Measurements from ENCODE around the gene MRPL42.

MRPL42 gene

DNA sequence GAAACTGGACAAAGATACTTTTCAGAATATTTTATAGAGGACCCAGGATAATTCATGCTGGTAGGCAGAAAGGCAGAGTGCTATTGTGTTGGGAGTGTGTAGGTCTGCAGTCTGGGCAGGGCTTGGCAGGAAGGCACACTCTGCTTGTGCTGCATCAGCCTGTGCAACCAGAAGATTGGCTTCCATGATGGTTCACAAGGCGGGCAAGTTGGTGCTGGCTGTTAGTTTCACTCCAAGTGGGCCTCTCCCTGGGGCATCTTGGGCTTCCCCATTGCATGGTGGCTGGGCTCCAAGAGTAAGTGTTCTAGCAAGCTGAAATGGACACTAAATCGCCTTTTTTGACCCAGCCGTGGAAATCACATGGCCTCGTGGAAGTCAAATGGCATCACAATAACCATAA, 23.7 kb upstream of the MRPL42 start:
- Histone ChIP-seq H3K4me1 (ENCODE audit: control insufficient read depth, low read length) (peaks cover 34% of the 10 kb centered on the region), H3K27me3 (ENCODE audit: control insufficient read depth, low read length) (no peaks in the 10 kb centered on the region; the same call in 1 of the 2 replicates), H3K79me2 (ENCODE audit: control insufficient read depth, low read length) (peaks cover 49% of the 10 kb centered on the region), H3K36me3 (ENCODE audit: control insufficient read depth, low read length) (peaks cover 18% of the 10 kb centered on the region), H3K4me3 (ENCODE audit: low read length) (no peak overlapping the region), H3F3A (ENCODE audit: control insufficient read depth, insufficient read depth) (peaks cover 3% of the 10 kb centered on the region; the same call in 1 of the 2 replicates), H3K27ac (ENCODE audit: low read depth, low read length) (no peak overlapping the region), H3K4me2 (ENCODE audit: low read length) (peak overlapping the region; percentile 95), H4K20me1 (ENCODE audit: control insufficient read depth, insufficient read depth, low read depth, low read length) (peaks cover 23% of the 10 kb centered on the region), H3K9me3 (ENCODE audit: control insufficient read depth, insufficient read depth, low read length) (no peaks in the 10 kb centered on the region), H3K9me2 (replicated peaks; ENCODE audit: control insufficient read depth, low read length) (no peaks in the 10 kb centered on the region)
- TF ChIP-seq, protein P1, sequence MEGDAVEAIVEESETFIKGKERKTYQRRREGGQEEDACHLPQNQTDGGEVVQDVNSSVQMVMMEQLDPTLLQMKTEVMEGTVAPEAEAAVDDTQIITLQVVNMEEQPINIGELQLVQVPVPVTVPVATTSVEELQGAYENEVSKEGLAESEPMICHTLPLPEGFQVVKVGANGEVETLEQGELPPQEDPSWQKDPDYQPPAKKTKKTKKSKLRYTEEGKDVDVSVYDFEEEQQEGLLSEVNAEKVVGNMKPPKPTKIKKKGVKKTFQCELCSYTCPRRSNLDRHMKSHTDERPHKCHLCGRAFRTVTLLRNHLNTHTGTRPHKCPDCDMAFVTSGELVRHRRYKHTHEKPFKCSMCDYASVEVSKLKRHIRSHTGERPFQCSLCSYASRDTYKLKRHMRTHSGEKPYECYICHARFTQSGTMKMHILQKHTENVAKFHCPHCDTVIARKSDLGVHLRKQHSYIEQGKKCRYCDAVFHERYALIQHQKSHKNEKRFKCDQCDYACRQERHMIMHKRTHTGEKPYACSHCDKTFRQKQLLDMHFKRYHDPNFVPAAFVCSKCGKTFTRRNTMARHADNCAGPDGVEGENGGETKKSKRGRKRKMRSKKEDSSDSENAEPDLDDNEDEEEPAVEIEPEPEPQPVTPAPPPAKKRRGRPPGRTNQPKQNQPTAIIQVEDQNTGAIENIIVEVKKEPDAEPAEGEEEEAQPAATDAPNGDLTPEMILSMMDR (IDR thresholded peaks at IDR 0.05; ENCODE audit: low read depth, low read length, poor library complexity, severe bottlenecking) = no peak
- no peak for TF ChIP-seq EZH2phosphoT487 (IDR thresholded peaks at IDR 0.05; ENCODE audit: borderline replicate concordance, low read length)

DNA sequence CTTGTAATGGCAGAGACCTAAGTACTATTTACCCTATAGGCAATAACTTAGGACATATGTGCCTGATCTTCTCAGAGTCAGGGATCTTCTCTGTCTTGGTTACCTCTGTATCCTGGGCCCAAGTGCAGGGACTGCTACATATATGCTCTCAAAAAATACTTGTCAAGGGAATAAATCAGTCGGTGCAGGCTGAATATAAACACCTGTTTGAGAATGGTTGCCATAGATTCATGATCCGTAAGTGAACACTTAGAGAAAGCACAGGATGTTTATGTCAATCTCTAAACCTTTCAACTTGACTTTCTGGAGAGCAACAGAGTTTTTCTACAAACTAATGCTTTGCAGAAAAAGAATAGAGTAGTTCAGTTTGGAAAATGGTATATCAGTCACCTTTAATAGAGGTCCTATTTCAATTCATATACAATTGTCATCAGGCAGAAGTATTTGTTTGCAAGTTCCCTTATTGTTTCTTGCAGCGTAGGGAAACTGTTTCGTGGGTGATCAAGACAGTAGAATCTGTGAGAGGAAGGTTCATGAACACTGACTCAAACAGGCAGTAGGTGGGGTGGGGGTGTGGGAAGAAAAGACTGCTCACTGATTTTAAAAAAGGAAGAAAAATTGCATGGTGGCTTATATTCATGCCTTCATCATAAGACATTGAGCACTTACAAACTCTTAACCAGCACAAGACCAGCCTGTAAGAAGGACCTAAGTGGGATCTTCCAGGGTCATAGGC, 19.6 kb upstream of the MRPL42 start:
- no peak overlapping the region for H3K4me2 ChIP-seq (ENCODE audit: low read length)
- no peak overlapping the region for H3K27ac ChIP-seq (ENCODE audit: low read depth, low read length)
- 0 out of 2 replicates have a peak, but pooled peaks cover 3% of the 10 kb centered on the region for H3F3A ChIP-seq (ENCODE audit: control insufficient read depth, insufficient read depth)
- no peaks in the 10 kb centered on the region for H4K20me1 ChIP-seq (ENCODE audit: control insufficient read depth, insufficient read depth, low read depth, low read length)
- H3K9me2 ChIP-seq (replicated peaks; ENCODE audit: control insufficient read depth, low read length) = no peaks in the 10 kb centered on the region
- H3K27me3 ChIP-seq (ENCODE audit: control insufficient read depth, low read length) = no peaks in the 10 kb centered on the region
- H3K36me3 ChIP-seq (ENCODE audit: control insufficient read depth, low read length) = no peaks in the 10 kb centered on the region
- H3K4me3 ChIP-seq (ENCODE audit: low read length) = no peak overlapping the region
- TF ChIP-seq EZH2phosphoT487 (IDR thresholded peaks at IDR 0.05; ENCODE audit: borderline replicate concordance, low read length) = no peak
- TF ChIP-seq, protein P1 (IDR thresholded peaks at IDR 0.05; ENCODE audit: low read depth, low read length, poor library complexity, severe bottlenecking) = no peak
- H3K79me2 ChIP-seq (ENCODE audit: control insufficient read depth, low read length) = peaks cover 9% of the 10 kb centered on the region
- H3K4me1 ChIP-seq (ENCODE audit: control insufficient read depth, low read length) = peaks cover 25% of the 10 kb centered on the region
- H3K9me3 ChIP-seq (ENCODE audit: control insufficient read depth, insufficient read depth, low read length) = no peaks in the 10 kb centered on the region

DNA sequence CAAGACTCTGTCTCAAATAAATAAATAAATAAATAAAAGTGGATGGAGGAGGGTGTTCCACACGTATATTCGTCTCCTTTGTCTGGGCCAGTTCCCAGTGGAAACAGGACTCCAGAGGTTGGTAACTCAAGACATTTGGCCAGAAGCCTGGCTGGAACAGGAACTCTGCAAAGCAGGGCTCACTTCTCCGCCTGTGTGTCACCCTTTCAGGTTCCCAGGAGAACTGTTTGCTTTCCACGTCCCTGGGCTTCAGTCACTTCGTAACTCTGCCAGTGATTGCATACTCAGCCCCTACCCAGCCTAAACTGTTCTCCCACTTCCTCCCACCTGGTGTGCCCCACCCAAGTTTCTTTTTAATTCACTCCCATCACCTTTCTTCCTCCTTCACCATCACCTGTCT, 18.5 kb upstream of the MRPL42 start:
- no peak for TF ChIP-seq EZH2phosphoT487 (IDR thresholded peaks at IDR 0.05; ENCODE audit: borderline replicate concordance, low read length)
- TF ChIP-seq, protein P1 (IDR thresholded peaks at IDR 0.05; ENCODE audit: low read depth, low read length, poor library complexity, severe bottlenecking) = no peak
- H3K9me2 ChIP-seq (replicated peaks; ENCODE audit: control insufficient read depth, low read length) = no peaks in the 10 kb centered on the region

More for the DNA sequence above, 18.5 kb upstream of the MRPL42 start:
- Histone ChIP-seq H3K4me3 (ENCODE audit: low read length) (no peak overlapping the region), H3K9me3 (ENCODE audit: control insufficient read depth, insufficient read depth, low read length) (no peaks in the 10 kb centered on the region), H3K4me1 (ENCODE audit: control insufficient read depth, low read length) (peaks cover 14% of the 10 kb centered on the region), H3K79me2 (ENCODE audit: control insufficient read depth, low read length) (peaks cover under 1% of the 10 kb centered on the region; the same call in 1 of the 2 replicates), H3K36me3 (ENCODE audit: control insufficient read depth, low read length) (no peaks in the 10 kb centered on the region), H3K27me3 (ENCODE audit: control insufficient read depth, low read length) (no peaks in the 10 kb centered on the region), H4K20me1 (ENCODE audit: control insufficient read depth, insufficient read depth, low read depth, low read length) (no peaks in the 10 kb centered on the region), H3K27ac (ENCODE audit: low read depth, low read length) (no peak overlapping the region), H3K4me2 (ENCODE audit: low read length) (no peak overlapping the region), H3F3A (ENCODE audit: control insufficient read depth, insufficient read depth) (no peaks in the 10 kb centered on the region)
